ENCODE data around the gene ARHGAP30.

GRCh38 chr1:161111527-161111926 lies 41.8 kb upstream of the ARHGAP30 start:
- TF ChIP-seq CTCF (conservative IDR thresholded peaks at IDR 0.05): no peak
- TF ChIP-seq ZFX (IDR thresholded peaks at IDR 0.05): no peak
